HepG2 (cell line): ENCODE data around the gene SHC1. TPM values are rescaled to one million over a fixed set of nuclear protein-coding genes. Genes with fewer than 3 reads are reported as not detected.

Experiments
- CEBPG ChIP-seq: IDR thresholded peaks from 2 replicates; pipeline ENCODE4 v1.6.1; 2016
- ETV6 ChIP-seq: sonication (generic); formaldehyde crosslinking; conservative IDR thresholded peaks from 2 replicates; pipeline ENCODE4 v1.4.0; 2020; ENCODE audit warnings: missing genetic modification reagents
- GFI1 ChIP-seq: sonication (generic); formaldehyde crosslinking; IDR thresholded peaks from 2 replicates; pipeline ENCODE4 v1.5.0; 2020; ENCODE audit warnings: missing genetic modification reagents, mild to moderate bottlenecking, borderline replicate concordance
- GTF2F1 ChIP-seq: fragments of 150-350 bp; IDR thresholded peaks from 2 replicates; pipeline ENCODE4 v1.6.1; 2014; ENCODE audit warnings: low read length
- GZF1 ChIP-seq: sonication (generic); formaldehyde crosslinking; IDR thresholded peaks from 2 replicates; pipeline ENCODE4 v1.5.1; 2020; ENCODE audit warnings: mild to moderate bottlenecking, missing genetic modification reagents
- HNRNPUL1 ChIP-seq: fragments of 200-400 bp; formaldehyde crosslinking; IDR thresholded peaks from 2 replicates; pipeline ENCODE4 v1.6.1; 2017; ENCODE audit warnings: low read depth, mild to moderate bottlenecking, low read length, moderate library complexity
- MEIS1 ChIP-seq: sonication (generic); formaldehyde crosslinking; IDR thresholded peaks from 2 replicates; pipeline ENCODE4 v1.9.0; 2021; ENCODE audit warnings: mild to moderate bottlenecking, missing genetic modification reagents, moderate library complexity, borderline replicate concordance
- MIER3 ChIP-seq: IDR thresholded peaks from 2 replicates; pipeline ENCODE4 v1.6.1; 2016; ENCODE audit warnings: missing compliant biosample characterization, borderline replicate concordance
- NFIC ChIP-seq: IDR thresholded peaks from 2 replicates; pipeline ENCODE4 v1.6.1; 2012; ENCODE audit warnings: mild to moderate bottlenecking, low read length, inconsistent platforms
- RFXAP ChIP-seq: sonication (generic); formaldehyde crosslinking; IDR thresholded peaks from 2 replicates; pipeline ENCODE4 v1.4.0; 2020; ENCODE audit warnings: missing genetic modification reagents, borderline replicate concordance
- SETDB1 ChIP-seq: sonication (generic); formaldehyde crosslinking; IDR thresholded peaks from 2 replicates; pipeline ENCODE4 v1.5.1; 2020; ENCODE audit warnings: missing genetic modification reagents, mild to moderate bottlenecking, borderline replicate concordance
- ZEB1 ChIP-seq: IDR thresholded peaks from 2 replicates; pipeline ENCODE4 v1.6.1; 2012; ENCODE audit warnings: mild to moderate bottlenecking, low read depth, inconsistent platforms; ENCODE audit not compliant: insufficient replicate concordance
- ZNF629 ChIP-seq: sonication (generic); formaldehyde crosslinking; conservative IDR thresholded peaks from 2 replicates; pipeline ENCODE4 v1.5.0; 2020; ENCODE audit warnings: missing genetic modification reagents
- polyA plus RNA-seq, 8 experiments: library from polyadenylated mRNA; depleted of rRNA in 3 of 8; stranded (reverse) in 7 of 8; unstranded in 1 of 8; fragments of >200 nt; fragmentation: Illumina TruSeq in 4 of 8; extraction: Trizol in 4 of 8; gene quantifications; 2 replicates each; pipeline versions ENCODE4 v1.2.1 to v1.2.3, GENCODE V29; 2011 to 2016; ENCODE audit warnings: low read depth in 4 of 8, missing spikeins in 1 of 8, mixed read lengths in 1 of 8; ENCODE audit not compliant: insufficient read depth in 1 of 8
- total RNA-seq, 5 experiments: library from RNA; depleted of rRNA; stranded (reverse); fragments of >200 nt; fragmentation: Illumina TruSeq; extraction: Trizol; gene quantifications; 2 replicates each; pipeline ENCODE4 v1.2.3, GENCODE V29; 2016; ENCODE audit warnings: low read depth in 1 of 5
- TF ChIP-seq, protein P1 (sequence below): sonication (generic); formaldehyde crosslinking; IDR thresholded peaks from 2 replicates; pipeline ENCODE4 v1.8.0; 2022; ENCODE audit warnings: missing genetic modification reagents, mild to moderate bottlenecking, borderline replicate concordance
- TF ChIP-seq, protein P2 (sequence below): sonication (generic); IDR thresholded peaks from 2 replicates; pipeline ENCODE4 v1.6.1; 2016; ENCODE audit warnings: low read depth, borderline replicate concordance
- TF ChIP-seq, protein P3 (sequence below): sonication (generic); formaldehyde crosslinking; IDR thresholded peaks from 2 replicates; pipeline ENCODE4 v1.4.0; 2020; ENCODE audit warnings: missing genetic modification reagents
- TF ChIP-seq, protein P4 (sequence below): sonication (generic); formaldehyde crosslinking; IDR thresholded peaks from 2 replicates; pipeline ENCODE4 v1.5.0; 2020; ENCODE audit warnings: missing genetic modification reagents
- TF ChIP-seq, protein P5 (sequence below): sonication (generic); formaldehyde crosslinking; IDR thresholded peaks from 2 replicates; pipeline ENCODE4 v1.9.0; 2022; ENCODE audit warnings: missing genetic modification reagents, mild to moderate bottlenecking, borderline replicate concordance

Gene SHC1
- total and polyA plus RNA-seq, 2 of the 13 experiments (the other 11 are each of a cell fraction or from before 2014, with no cell fraction given): 52.0 to 137 TPM

DNA sequence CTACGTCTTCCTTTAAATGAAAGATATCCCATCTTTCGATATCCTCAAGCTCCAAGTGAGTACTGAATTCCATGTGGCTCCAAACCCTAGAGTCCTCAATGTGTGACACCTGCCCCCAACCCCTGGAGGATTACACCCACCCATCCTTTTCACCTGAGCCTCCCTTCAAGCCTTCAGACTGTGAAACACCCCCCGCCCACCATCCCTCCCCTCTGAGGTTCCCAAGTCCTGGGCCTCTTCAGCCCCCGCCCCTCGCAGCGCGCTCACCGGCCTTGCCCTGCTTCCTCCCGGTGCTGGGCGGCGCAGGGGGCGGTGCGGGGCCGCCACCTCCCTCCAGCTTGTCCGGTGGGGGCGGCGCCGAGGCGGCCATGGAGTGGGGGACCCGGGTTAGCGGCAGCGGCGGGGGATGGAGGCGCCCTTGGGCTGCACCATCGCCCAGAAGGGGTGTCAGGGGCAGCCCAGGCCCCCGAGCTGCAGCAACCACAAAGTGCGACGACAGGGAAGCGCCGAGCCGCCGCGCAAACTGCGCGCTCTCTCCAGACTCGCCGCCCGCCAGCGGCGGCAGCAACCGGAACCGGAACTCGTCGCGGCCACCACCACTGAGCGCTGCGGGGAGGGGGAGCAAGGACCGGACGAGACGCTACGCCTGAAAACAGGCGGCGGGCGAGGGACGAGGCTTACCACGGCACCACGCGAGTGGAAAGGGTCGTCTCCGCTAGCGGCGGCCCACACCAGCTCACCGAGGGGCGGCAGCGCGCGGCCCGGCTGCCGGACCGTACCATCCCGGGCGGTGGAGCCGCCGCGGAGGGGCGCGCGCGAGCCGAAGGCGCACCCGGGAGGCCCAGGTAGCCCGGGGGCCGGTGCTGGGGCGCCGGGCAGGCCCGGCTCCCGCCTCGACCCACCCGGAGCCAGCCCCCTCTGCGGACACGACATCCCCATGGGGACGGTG lies 9.1 kb downstream of the SHC1 start, which contains the start of gene PYGO2 (continued):
- TF ChIP-seq, protein P1, sequence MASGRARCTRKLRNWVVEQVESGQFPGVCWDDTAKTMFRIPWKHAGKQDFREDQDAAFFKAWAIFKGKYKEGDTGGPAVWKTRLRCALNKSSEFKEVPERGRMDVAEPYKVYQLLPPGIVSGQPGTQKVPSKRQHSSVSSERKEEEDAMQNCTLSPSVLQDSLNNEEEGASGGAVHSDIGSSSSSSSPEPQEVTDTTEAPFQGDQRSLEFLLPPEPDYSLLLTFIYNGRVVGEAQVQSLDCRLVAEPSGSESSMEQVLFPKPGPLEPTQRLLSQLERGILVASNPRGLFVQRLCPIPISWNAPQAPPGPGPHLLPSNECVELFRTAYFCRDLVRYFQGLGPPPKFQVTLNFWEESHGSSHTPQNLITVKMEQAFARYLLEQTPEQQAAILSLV (CRISPR knock-in tag): peak; percentile 70; the same call in 1 of the 2 replicates
- TF ChIP-seq, protein P2, sequence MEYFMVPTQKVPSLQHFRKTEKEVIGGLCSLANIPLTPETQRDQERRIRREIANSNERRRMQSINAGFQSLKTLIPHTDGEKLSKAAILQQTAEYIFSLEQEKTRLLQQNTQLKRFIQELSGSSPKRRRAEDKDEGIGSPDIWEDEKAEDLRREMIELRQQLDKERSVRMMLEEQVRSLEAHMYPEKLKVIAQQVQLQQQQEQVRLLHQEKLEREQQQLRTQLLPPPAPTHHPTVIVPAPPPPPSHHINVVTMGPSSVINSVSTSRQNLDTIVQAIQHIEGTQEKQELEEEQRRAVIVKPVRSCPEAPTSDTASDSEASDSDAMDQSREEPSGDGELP: 0 out of 2 replicates have a peak, but pooled peaks have one; percentile 31
- no peak for TF ChIP-seq NFIC
- TF ChIP-seq, protein P3, sequence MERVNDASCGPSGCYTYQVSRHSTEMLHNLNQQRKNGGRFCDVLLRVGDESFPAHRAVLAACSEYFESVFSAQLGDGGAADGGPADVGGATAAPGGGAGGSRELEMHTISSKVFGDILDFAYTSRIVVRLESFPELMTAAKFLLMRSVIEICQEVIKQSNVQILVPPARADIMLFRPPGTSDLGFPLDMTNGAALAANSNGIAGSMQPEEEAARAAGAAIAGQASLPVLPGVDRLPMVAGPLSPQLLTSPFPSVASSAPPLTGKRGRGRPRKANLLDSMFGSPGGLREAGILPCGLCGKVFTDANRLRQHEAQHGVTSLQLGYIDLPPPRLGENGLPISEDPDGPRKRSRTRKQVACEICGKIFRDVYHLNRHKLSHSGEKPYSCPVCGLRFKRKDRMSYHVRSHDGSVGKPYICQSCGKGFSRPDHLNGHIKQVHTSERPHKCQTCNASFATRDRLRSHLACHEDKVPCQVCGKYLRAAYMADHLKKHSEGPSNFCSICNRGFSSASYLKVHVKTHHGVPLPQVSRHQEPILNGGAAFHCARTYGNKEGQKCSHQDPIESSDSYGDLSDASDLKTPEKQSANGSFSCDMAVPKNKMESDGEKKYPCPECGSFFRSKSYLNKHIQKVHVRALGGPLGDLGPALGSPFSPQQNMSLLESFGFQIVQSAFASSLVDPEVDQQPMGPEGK (CRISPR knock-in tag): peak; percentile 97
- no peak for TF ChIP-seq GZF1 (CRISPR knock-in tag)
- TF ChIP-seq GFI1: peak; percentile 59; the same call in 1 of the 2 replicates
- TF ChIP-seq MEIS1 (CRISPR knock-in tag): no peak; the same call in 1 of the 2 replicates
- no peak for TF ChIP-seq ZEB1
- no peak; the same call in 1 of the 2 replicates for TF ChIP-seq ZNF629 (CRISPR knock-in tag)
- 0 out of 2 replicates have a peak, but pooled peaks have one; percentile 34 for TF ChIP-seq MIER3 (CRISPR knock-in tag)
- no peak for TF ChIP-seq GTF2F1
- TF ChIP-seq ETV6 (CRISPR knock-in tag): peak; percentile 86; the same call in 1 of the 2 replicates
- no peak for TF ChIP-seq SETDB1 (CRISPR knock-in tag)
- TF ChIP-seq, protein P4, sequence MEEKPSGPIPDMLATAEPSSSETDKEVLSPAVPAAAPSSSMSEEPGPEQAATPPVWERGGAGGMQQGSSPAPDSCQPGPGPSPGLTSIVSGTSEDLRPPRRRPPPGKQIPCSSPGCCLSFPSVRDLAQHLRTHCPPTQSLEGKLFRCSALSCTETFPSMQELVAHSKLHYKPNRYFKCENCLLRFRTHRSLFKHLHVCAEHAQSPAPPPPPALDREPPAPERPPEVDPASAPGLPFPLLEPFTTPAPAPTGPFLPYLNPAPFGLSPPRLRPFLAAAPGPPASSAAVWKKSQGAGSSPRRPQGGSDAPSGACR (CRISPR knock-in tag): peak; percentile 91; the same call in 1 of the 2 replicates
- TF ChIP-seq HNRNPUL1: no peak
- TF ChIP-seq, protein P5, sequence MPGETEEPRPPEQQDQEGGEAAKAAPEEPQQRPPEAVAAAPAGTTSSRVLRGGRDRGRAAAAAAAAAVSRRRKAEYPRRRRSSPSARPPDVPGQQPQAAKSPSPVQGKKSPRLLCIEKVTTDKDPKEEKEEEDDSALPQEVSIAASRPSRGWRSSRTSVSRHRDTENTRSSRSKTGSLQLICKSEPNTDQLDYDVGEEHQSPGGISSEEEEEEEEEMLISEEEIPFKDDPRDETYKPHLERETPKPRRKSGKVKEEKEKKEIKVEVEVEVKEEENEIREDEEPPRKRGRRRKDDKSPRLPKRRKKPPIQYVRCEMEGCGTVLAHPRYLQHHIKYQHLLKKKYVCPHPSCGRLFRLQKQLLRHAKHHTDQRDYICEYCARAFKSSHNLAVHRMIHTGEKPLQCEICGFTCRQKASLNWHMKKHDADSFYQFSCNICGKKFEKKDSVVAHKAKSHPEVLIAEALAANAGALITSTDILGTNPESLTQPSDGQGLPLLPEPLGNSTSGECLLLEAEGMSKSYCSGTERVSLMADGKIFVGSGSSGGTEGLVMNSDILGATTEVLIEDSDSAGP (CRISPR knock-in tag): peak; percentile 89; the same call in 1 of the 2 replicates
- no peak for TF ChIP-seq RFXAP (CRISPR knock-in tag)
- no peak for TF ChIP-seq CEBPG (CRISPR knock-in tag)
